EH (cell line): ENCODE measurements around the gene TTLL3.
"Not testable (repeated sequence)": the region's sequence is repeated elsewhere in the genome, so short reads cannot be mapped to it uniquely, and the experiment has no call there.

Experiments
- DNase-seq: peaks from one replicate; pipeline ENCODE4 v3.0.0-alpha.2; 2015; ENCODE audit warnings: low read depth

TTLL3 gene

GRCh38 chr3:9841015-9841414 lies 31.0 kb downstream of the TTLL3 start:
- DNase-seq: no peak

DNA sequence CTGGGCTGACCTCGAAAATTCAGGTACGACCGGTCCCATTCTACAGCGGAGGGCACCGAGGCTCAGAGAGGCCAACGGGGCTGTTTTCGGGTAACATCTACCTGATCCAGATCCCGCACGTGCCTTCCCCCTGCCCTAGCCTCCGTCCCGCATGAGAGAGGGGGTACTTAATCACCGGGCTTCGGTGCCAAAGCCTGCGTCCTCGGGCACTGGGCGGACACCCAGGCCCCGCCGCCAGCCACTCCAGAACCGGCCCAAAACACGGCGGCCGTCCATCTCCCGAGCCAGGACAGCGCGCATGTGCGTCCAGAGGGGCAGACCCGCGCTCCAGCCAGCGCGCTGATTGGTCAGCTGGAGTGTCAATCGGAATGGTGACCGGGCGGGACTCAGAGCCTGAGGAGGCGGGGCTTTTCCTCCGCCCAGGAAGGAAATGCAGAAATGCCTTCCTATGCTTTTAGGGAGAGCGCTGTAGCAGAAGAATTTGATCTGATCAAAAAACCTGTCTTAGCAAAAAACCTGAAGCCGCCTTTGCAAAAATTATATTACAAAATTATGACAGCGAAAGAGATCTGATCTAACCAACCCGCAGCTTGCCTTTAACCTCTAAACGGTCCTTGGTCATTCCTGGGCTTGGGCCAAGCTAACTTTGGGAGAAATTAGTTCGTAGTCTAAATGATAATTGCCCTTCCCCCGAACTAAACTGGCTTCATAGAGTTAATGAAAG lies 33.8 kb downstream of the TTLL3 start, which contains the start of gene RPUSD3:
RPUSD3 (minus strand) TSS at position 294 of the 724 bp plus-strand sequence; CDS start at position 276, 18 bp downstream.
- DNase-seq: peak; percentile 95

GRCh38 chr3:9846231-9846630 lies 36.2 kb downstream of the TTLL3 start:
- DNase-seq: no peak

GRCh38 chr3:9846931-9847488 lies 36.9 kb downstream of the TTLL3 start:
- no peak for DNase-seq

DNA sequence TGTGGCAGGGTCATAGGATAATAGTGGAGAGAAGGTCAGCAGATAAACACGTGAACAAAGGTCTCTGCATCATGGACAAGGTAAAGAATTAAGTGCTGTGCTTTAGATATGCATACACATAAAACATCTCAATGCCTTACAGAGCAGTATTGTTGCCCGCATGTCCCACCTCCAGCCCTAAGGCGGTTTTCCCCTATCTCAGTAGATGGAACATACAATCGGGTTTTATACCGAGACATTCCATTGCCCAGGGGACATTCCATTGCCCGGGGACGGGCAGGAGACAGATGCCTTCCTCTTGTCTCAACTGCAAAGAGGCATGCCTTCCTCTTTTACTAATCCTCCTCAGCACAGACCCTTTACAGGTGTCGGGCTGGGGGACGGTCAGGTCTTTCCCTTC lies 37.8 kb downstream of the TTLL3 start:
- DNase-seq: not testable (repeated sequence)

DNA sequence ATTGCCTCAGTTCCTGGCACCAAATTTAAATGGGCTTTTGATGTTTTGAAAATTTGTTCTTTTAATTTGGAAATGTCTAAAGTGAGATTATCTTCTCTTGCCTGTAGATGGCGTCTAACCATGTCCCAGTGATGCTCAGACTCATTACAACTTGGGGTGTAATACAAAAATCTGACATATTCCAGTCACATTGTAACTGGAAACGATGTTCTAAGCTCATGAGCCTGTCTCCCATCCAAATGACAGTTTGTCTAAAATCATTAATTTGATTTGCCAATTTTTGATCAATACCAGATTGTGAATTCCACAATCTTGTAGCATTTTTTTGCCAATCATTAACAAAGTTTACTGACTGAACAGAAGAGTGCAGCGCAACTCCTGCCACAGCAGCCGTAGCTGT lies 38.8 kb downstream of the TTLL3 start:
- peak; percentile 42 for DNase-seq

- DNase-seq: not testable (repeated sequence)
These were observed 41.3 kb downstream of the TTLL3 start for GRCh38 chr3:9851383-9851782.

DNA sequence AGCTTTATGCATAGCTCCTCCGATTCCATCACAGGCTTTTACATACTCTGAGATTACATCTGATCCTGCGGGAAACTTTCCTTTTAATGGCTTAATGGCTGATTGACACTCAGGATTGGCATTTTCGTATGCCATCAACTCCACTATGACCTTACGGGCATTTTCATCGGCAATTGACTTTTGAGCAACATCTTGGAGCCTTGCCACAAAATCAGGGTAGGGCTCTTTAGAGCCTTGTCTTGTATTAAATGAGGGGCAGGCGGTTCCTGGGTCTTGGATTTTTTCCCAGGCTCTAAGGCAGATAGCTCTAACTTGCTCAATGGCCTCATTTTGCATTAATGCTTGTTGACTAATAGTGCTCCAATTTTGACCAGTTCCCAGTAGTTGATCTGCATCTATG lies 41.9 kb downstream of the TTLL3 start:
- not testable (repeated sequence) for DNase-seq

GRCh38 chr3:9852528-9852927 lies 42.5 kb downstream of the TTLL3 start:
- no peak for DNase-seq

GRCh38 chr3:9854291-9854940 lies 44.4 kb downstream of the TTLL3 start:
- not testable (repeated sequence) for DNase-seq

DNA sequence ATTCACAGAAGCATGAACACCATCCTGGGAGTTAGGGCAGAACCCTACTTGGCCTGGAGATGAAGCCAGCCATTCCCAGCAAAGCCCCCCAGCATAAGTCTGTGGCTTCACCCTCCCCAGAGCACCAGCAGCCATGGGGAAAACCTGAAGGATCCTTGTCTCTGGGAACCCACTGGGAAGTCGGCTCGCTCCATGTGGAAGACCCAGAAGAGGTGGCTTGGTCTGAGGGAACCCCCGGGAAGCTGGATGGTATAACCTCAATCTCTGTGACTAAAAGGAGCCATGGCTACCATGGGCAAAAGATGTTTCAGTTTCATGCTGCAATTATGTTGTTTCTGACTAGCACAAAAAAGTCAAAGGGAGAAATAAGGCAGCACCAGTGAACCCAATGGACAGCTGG lies 45.5 kb downstream of the TTLL3 start:
- no peak for DNase-seq

- DNase-seq: no peak
These were observed 49.5 kb downstream of the TTLL3 start for GRCh38 chr3:9859530-9860025.

DNA sequence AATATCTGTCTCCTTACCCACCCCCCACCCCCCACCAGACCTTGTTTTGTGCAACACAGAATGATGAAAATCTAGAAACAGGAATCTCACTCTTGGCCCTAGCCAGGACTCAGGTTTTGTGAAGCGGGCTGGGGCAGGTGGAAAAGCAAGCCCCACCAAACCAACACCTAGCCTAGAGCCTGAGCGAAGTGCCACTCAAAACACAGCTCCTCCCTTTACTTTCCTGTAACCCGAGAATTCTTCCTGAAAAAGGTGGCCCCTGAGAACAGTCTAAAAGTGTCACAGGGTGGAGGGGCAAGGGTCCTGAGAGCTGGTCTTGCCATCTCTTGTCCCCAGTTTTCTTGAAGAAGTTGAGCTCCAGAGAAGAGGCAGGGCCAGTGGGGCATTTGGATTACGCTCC lies 51.1 kb downstream of the TTLL3 start:
- DNase-seq: no peak

DNA sequence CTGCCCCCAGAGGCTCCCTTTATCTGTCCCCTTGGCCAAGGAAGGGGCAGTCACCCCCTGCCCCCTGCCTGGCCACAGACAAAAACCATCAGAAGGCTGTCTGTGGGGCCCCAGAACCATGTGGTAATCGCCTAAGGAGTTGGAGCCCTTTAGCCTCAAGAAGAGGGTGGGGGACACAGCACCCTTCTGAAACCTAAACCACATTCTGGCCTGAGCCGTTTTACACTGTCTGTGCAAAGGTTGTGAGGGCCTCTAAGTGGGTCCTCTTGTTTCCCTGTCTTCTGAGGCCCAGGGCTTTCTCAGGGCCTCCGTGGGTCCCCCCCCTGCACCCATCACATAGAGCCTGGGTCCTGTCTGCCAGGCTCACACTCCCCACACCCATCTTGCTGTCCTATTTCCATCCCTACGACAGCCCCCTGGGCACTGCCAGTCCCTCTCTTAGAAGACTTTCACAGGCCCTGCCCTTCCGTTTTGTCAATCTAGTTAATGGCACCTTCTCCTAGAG lies 51.6 kb downstream of the TTLL3 start:
- no peak for DNase-seq

GRCh38 chr3:9862391-9863057 lies 52.5 kb downstream of the TTLL3 start:
- peak; percentile 65 for DNase-seq

DNA sequence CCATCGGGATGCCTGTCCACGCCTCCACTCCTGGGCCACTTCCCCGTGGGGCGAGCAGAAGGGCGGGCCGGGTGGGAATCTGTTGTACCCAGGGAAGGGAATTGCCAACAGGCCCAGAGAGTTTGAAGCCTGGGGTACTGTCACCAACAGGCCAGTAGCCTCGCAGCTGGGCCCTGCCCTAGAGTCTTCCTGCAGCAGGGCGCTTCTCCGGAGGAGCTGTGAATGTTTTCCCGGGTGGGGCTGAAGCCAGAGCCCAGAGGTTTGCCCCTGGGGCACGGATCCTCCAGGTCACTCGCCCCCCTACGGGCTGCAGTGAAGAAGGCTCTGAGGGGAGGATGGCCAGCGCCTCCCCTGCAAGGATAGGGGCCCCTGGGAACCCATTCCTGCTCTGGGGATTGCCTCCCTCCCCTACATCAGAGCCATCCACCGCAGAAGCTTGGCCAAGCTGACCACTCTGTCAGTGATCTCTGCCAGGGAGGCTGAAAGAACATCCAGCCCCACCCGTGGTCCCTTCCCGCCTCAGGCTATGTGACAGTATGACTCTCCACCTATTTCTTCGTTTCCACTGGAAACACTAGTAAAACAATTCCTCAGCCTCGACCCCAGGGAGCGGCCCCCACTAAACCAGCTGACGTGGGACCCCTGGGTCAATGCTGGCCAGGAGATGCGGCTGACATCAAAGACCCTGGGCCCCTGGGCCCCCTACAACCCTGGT lies 53.2 kb downstream of the TTLL3 start:
- no peak for DNase-seq

GRCh38 chr3:9864200-9864927 lies 54.3 kb downstream of the TTLL3 start:
- peak; percentile 84 for DNase-seq

GRCh38 chr3:9865125-9865637 lies 55.1 kb downstream of the TTLL3 start:
- DNase-seq: not testable (repeated sequence)

- peak; percentile 51 for DNase-seq
These were observed 56.6 kb downstream of the TTLL3 start for GRCh38 chr3:9866639-9867038.

- no peak for DNase-seq
These were observed 57.0 kb downstream of the TTLL3 start for GRCh38 chr3:9867106-9867505.

DNA sequence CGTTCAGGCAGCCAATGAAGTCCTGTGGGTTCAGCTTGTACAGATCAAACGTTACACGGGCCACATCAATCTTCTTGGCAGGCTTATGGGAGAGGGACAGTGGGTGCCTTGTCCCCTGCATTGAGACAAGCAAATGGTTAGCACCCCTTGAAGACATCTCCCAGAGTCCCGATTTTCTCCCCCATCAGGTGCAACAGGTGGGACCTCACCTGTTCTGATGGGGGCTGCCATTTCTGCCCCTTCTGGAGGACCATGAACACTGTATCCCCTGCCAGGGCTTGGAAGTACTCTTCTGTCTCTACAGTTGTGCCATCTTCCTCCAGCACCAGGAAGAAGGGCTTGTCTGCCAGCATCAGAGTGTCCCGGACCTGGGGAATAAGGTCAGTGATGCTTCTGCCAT lies 59.9 kb downstream of the TTLL3 start:
- no peak for DNase-seq
